PFSK-1 (cell line): ENCODE data around the gene IRF7.

ENCODE experiments used
- POLR2AphosphoS5 ChIP-seq: IDR thresholded peaks from 2 replicates; pipeline ENCODE4 v1.6.1; 2012; ENCODE audit warnings: low read depth, mild to moderate bottlenecking, control low read depth, low read length, moderate library complexity
- TAF1 ChIP-seq: IDR thresholded peaks from 2 replicates; pipeline ENCODE4 v1.6.1; 2012; ENCODE audit warnings: low read length, control low read depth, borderline replicate concordance; ENCODE audit not compliant: insufficient read depth
- TF ChIP-seq, protein P1 (sequence below), 2 experiments: IDR thresholded peaks; 2 replicates each; pipeline versions ENCODE4 v1.6.1 to v1.8.0; 2011 to 2012; ENCODE audit warnings: low read depth in 2 of 2, low read length in 2 of 2, control low read depth in 1 of 2, inconsistent platforms in 1 of 2, mild to moderate bottlenecking in 1 of 2, moderate library complexity in 1 of 2; ENCODE audit not compliant: insufficient read depth in 1 of 2

DNA sequence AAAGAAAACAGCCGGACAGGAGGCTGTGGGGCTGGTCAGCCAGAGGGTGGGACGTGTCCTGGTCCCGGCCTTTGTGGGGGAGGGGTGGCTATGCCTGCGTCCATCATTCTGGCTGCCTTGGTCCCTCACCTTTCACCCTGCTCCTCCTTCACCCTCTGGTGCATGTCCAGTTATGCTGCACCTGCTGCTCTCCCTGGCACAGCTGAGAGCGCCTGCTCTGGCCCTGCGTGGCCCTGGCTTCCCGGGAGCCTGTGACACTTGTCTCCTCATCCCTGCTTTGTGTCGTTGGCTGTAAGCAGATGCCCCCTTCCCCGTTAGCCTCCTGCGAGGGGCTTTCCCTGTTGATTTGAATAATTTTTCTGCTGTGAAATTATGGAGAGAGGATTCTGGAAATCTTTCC is 22.8 kb downstream of the IRF7 start:
- TF ChIP-seq POLR2AphosphoS5, result no peak
- TF ChIP-seq, protein P1, sequence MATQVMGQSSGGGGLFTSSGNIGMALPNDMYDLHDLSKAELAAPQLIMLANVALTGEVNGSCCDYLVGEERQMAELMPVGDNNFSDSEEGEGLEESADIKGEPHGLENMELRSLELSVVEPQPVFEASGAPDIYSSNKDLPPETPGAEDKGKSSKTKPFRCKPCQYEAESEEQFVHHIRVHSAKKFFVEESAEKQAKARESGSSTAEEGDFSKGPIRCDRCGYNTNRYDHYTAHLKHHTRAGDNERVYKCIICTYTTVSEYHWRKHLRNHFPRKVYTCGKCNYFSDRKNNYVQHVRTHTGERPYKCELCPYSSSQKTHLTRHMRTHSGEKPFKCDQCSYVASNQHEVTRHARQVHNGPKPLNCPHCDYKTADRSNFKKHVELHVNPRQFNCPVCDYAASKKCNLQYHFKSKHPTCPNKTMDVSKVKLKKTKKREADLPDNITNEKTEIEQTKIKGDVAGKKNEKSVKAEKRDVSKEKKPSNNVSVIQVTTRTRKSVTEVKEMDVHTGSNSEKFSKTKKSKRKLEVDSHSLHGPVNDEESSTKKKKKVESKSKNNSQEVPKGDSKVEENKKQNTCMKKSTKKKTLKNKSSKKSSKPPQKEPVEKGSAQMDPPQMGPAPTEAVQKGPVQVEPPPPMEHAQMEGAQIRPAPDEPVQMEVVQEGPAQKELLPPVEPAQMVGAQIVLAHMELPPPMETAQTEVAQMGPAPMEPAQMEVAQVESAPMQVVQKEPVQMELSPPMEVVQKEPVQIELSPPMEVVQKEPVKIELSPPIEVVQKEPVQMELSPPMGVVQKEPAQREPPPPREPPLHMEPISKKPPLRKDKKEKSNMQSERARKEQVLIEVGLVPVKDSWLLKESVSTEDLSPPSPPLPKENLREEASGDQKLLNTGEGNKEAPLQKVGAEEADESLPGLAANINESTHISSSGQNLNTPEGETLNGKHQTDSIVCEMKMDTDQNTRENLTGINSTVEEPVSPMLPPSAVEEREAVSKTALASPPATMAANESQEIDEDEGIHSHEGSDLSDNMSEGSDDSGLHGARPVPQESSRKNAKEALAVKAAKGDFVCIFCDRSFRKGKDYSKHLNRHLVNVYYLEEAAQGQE (IDR thresholded peaks at IDR 0.05; ENCODE audit: insufficient read depth in 1 of 2, low read depth in 2 of 2, low read length in 2 of 2), result no peak
- no peak for TF ChIP-seq TAF1
